Astrocyte (in vitro differentiated cells and primary cell): Measurements from ENCODE around the gene PRH2.

ENCODE experiments used
- CTCF ChIP-seq: IDR thresholded peaks from 2 replicates; pipeline ENCODE4 v1.5.1; 2011; ENCODE audit warnings: low read depth, mild to moderate bottlenecking, inconsistent platforms, low read length, moderate library complexity; ENCODE audit not compliant: insufficient read depth
- EZH2 ChIP-seq: IDR thresholded peaks from 2 replicates; pipeline ENCODE4 v1.6.1; 2012; ENCODE audit warnings: mild to moderate bottlenecking, low read length, inconsistent platforms; ENCODE audit not compliant: insufficient read depth

GRCh38 chr12:10919809-10920208 is 9.2 kb upstream of the PRH2 start:
- no peak for TF ChIP-seq CTCF
- no peak for TF ChIP-seq EZH2
